OCI-LY7 (cell line): ENCODE data around the gene ATP8B2. TPM values are rescaled to one million over a fixed set of nuclear protein-coding genes. Genes with fewer than 3 reads are reported as not detected.
A peak's percentile ranks its signal among the peaks of the same experiment; 100 is the strongest.

Source experiments
- BruUV-seq: library from RNA; stranded (reverse); fragments of 400-500 nt; replicated peaks from 2 replicates; lab custom pipeline; 2021; lab: Mats Ljungman, UMichigan
- CTCF ChIA-PET: fragments of 300-600 bp; sonication (Branson Sonifier 250); formaldehyde crosslinking; loops from one replicate; lab custom pipeline; 2022; ENCODE audit warnings: antibody characterized with exemption; ENCODE audit not compliant: unreplicated experiment; lab: Charles Lee
- POLR2A ChIA-PET: fragments of 300-600 bp; sonication (Branson Sonifier 250); formaldehyde crosslinking; loops from one replicate; lab custom pipeline; 2022; ENCODE audit warnings: antibody characterized with exemption; lab: Charles Lee
- DNase-seq: peaks from one replicate; pipeline ENCODE4 v3.0.0-alpha.2; 2015; ENCODE audit warnings: low spot score
- H2AFZ ChIP-seq: fragments of 200-600 bp; sonication (generic), shearing (Covaris generic); 2 replicates; pipeline ENCODE4 v1.6.1; 2014; ENCODE audit warnings: mild to moderate bottlenecking, antibody characterized with exemption, low read length, moderate library complexity
- H3K27ac ChIP-seq: fragments of 200-600 bp; sonication (generic); 2 replicates; pipeline ENCODE4 v1.5.1; 2014; ENCODE audit warnings: mixed run types, low read depth, mild to moderate bottlenecking, moderate library complexity, low read length, inconsistent platforms; ENCODE audit not compliant: poor library complexity, severe bottlenecking
- H3K36me3 ChIP-seq: fragments of 200-600 bp; sonication (generic); 2 replicates; pipeline ENCODE4 v1.6.1; 2014; ENCODE audit warnings: mild to moderate bottlenecking, antibody characterized with exemption, low read length, moderate library complexity, mixed read lengths; ENCODE audit not compliant: insufficient read depth
- H3K4me1 ChIP-seq: fragments of 200-600 bp; sonication (generic); 2 replicates; pipeline ENCODE4 v1.5.1; 2014; ENCODE audit warnings: mild to moderate bottlenecking, low read length; ENCODE audit not compliant: insufficient read depth, poor library complexity, severe bottlenecking
- H3K4me2 ChIP-seq: fragments of 200-600 bp; sonication (generic); 2 replicates; pipeline ENCODE4 v1.6.1; 2014; ENCODE audit warnings: mild to moderate bottlenecking, low read length
- H3K4me3 ChIP-seq: fragments of 200-600 bp; sonication (generic); 2 replicates; pipeline ENCODE4 v1.5.1; 2014; ENCODE audit warnings: mild to moderate bottlenecking, low read depth, low read length; ENCODE audit not compliant: poor library complexity, severe bottlenecking
- H3K79me2 ChIP-seq: fragments of 200-600 bp; sonication (generic); 2 replicates; pipeline ENCODE4 v1.6.1; 2016; ENCODE audit warnings: low read depth, mild to moderate bottlenecking, low read length, moderate library complexity, mixed read lengths; ENCODE audit not compliant: insufficient read depth
- H3K9me2 ChIP-seq: fragments of 200-600 bp; sonication (generic); 2 replicates; pipeline ENCODE4 v1.6.1; 2016; ENCODE audit warnings: mild to moderate bottlenecking, low read length, mixed read lengths; ENCODE audit not compliant: insufficient read depth
- H3K9me3 ChIP-seq: fragments of 200-600 bp; sonication (generic); 2 replicates; pipeline ENCODE4 v1.6.1; 2014; ENCODE audit warnings: mild to moderate bottlenecking, mixed run types, low read length, mixed read lengths
- H4K20me1 ChIP-seq: fragments of 200-600 bp; sonication (generic); 2 replicates; pipeline ENCODE4 v1.6.1; 2014; ENCODE audit warnings: mild to moderate bottlenecking, antibody characterized with exemption, low read length, moderate library complexity, mixed read lengths; ENCODE audit not compliant: insufficient read depth
- CTCF ChIP-seq: fragments of 200-600 bp; sonication (generic); conservative IDR thresholded peaks from 2 replicates; pipeline ENCODE4 v1.5.1; 2014; ENCODE audit warnings: mild to moderate bottlenecking, antibody characterized with exemption, low read length, moderate library complexity, mixed read lengths
- EZH2phosphoT487 ChIP-seq: fragments of 200-600 bp; sonication (generic); IDR thresholded peaks from 2 replicates; pipeline ENCODE4 v1.6.1; 2018; ENCODE audit warnings: low read depth, borderline replicate concordance, mild to moderate bottlenecking, mixed run types, antibody characterized with exemption, low read length, moderate library complexity, mixed read lengths
- intact Hi-C: fragments of 100-400 bp; cut with micrococcal nuclease; formaldehyde crosslinking; loops from one replicate; pipeline ENCODE4 v1.10.0; 2022; ENCODE audit not compliant: unreplicated experiment
- total RNA-seq, 2 experiments: library from RNA; depleted of rRNA in 1 of 2; stranded (reverse); fragments of >200 nt in 1 of 2; shearing (Covaris generic) in 1 of 2; gene quantifications; 2 replicates each; pipeline ENCODE4 v1.2.3, GENCODE V29; 2014 to 2022

Gene ATP8B2
- total RNA-seq, 2 experiments from 2014 or later, result 11.5 to 28.8 TPM

GRCh38 chr1:154344977-154345837 lies 19.9 kb downstream of the ATP8B2 start:
- peak; percentile 91 for TF ChIP-seq CTCF
- TF ChIP-seq EZH2phosphoT487, result no peak
- ChIA-PET POLR2A (interaction anchor here (0.5 to 0.6 kb wide), 2 partner anchors 125 to 272 kb away, joined by 4 read pairs; a partner anchor contains a TSS), CTCF (no interaction called here)
- Histone ChIP-seq H3K36me3 (peaks cover 3% of the 10 kb centered on the region; the same call in 1 of the 2 replicates), H3K9me3 (no peaks in the 10 kb centered on the region), H3K27ac (no peak overlapping the region), H3K79me2 (no peaks in the 10 kb centered on the region), H3K9me2 (no peaks in the 10 kb centered on the region), H3K4me1 (no peaks in the 10 kb centered on the region), H2AFZ (no peak overlapping the region), H3K4me2 (no peak overlapping the region), H4K20me1 (no peaks in the 10 kb centered on the region), H3K4me3 (no peak overlapping the region)
- intact Hi-C loops, result no loop called here
- peak; percentile 54 for DNase-seq
- no TSS peak for BruUV-seq

- H3K4me1 ChIP-seq, result no peaks in the 10 kb centered on the region
- ChIA-PET CTCF (interaction anchor here (1.1 kb wide), 1 partner anchor 13 kb away, joined by 3 read pairs; no protein-coding TSS in a partner anchor), POLR2A (no interaction called here)
- TF ChIP-seq EZH2phosphoT487 (no peak), CTCF (no peak)
- intact Hi-C loops, result no loop called here
- H2AFZ ChIP-seq, result no peak overlapping the region
- peaks cover 3% of the 10 kb centered on the region; the same call in 1 of the 2 replicates for H3K36me3 ChIP-seq
- H3K4me2 ChIP-seq, result no peak overlapping the region
- H3K9me3 ChIP-seq, result no peaks in the 10 kb centered on the region
- H3K9me2 ChIP-seq, result no peaks in the 10 kb centered on the region
- DNase-seq, result no peak
- no TSS peak for BruUV-seq
- H4K20me1 ChIP-seq, result no peaks in the 10 kb centered on the region
- no peak overlapping the region for H3K4me3 ChIP-seq
- no peaks in the 10 kb centered on the region for H3K79me2 ChIP-seq
- H3K27ac ChIP-seq, result no peak overlapping the region
Observed at GRCh38 chr1:154346276-154346917, 21.1 kb downstream of the ATP8B2 start.
